HL-60 (cell line): ENCODE data around the gene FGFR2.

ENCODE experiments used
- DNase-seq, 2 experiments: peaks; one replicate each; pipeline ENCODE4 v3.0.0-alpha.2; 2010 to 2020; ENCODE audit warnings: low read depth in 1 of 2, low spot score in 1 of 2
- H3K27ac ChIP-seq: fragments of 250-450 bp; sonication (Bioruptor Pico); replicated peaks from 2 replicates; pipeline ENCODE4 v1.5.1; 2020; ENCODE audit warnings: mild to moderate bottlenecking, moderate library complexity
- H3K27me3 ChIP-seq: fragments of 250-450 bp; sonication (Bioruptor Pico); 2 replicates; pipeline ENCODE4 v1.5.1; 2021; ENCODE audit warnings: mild to moderate bottlenecking, moderate library complexity; ENCODE audit not compliant: insufficient read depth, poor library complexity, severe bottlenecking
- H3K4me3 ChIP-seq: replicated peaks from 2 replicates; pipeline ENCODE4 v1.5.1; 2011; ENCODE audit warnings: mild to moderate bottlenecking, control low read depth, low read length; ENCODE audit not compliant: insufficient read depth
- GABPA ChIP-seq: IDR thresholded peaks from 2 replicates; pipeline ENCODE4 v1.6.1; 2012; ENCODE audit warnings: low read depth
- POLR2AphosphoS5 ChIP-seq: IDR thresholded peaks from 2 replicates; pipeline ENCODE4 v1.6.1; 2012; ENCODE audit warnings: low read depth
- SPI1 ChIP-seq: IDR thresholded peaks from 2 replicates; pipeline ENCODE4 v1.6.1; 2012; ENCODE audit warnings: low read depth, mild to moderate bottlenecking, borderline replicate concordance
- TF ChIP-seq, protein P1 (sequence below): IDR thresholded peaks from 2 replicates; pipeline ENCODE4 v1.6.1; 2012; ENCODE audit warnings: low read depth; ENCODE audit not compliant: insufficient replicate concordance
- TF ChIP-seq, protein P2 (sequence below): IDR thresholded peaks from one replicate; pipeline ENCODE4 v1.5.1; 2011; ENCODE audit warnings: low read length, control low read depth, inconsistent platforms; ENCODE audit not compliant: insufficient read depth

FGFR2 gene

DNA sequence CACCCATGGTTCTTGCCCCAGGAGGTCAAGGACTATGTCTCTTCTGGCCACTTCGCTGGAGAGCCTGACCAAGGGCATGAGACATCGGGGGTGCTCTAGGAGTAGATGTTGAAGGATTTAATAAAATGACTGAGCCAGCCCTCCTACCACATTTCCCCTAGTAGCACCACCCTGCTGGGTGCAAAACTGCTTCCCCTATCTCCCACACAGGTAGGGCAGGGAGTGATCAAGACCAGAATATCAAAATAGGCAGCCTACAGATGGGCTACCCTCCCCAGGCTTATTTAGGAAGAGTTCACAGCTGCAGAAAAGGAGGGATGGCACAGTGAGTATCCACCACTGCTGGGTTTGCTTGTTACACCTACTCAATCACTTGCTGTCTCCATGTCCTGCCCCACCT, 103.9 kb downstream of the FGFR2 start:
- TF ChIP-seq, protein P1, sequence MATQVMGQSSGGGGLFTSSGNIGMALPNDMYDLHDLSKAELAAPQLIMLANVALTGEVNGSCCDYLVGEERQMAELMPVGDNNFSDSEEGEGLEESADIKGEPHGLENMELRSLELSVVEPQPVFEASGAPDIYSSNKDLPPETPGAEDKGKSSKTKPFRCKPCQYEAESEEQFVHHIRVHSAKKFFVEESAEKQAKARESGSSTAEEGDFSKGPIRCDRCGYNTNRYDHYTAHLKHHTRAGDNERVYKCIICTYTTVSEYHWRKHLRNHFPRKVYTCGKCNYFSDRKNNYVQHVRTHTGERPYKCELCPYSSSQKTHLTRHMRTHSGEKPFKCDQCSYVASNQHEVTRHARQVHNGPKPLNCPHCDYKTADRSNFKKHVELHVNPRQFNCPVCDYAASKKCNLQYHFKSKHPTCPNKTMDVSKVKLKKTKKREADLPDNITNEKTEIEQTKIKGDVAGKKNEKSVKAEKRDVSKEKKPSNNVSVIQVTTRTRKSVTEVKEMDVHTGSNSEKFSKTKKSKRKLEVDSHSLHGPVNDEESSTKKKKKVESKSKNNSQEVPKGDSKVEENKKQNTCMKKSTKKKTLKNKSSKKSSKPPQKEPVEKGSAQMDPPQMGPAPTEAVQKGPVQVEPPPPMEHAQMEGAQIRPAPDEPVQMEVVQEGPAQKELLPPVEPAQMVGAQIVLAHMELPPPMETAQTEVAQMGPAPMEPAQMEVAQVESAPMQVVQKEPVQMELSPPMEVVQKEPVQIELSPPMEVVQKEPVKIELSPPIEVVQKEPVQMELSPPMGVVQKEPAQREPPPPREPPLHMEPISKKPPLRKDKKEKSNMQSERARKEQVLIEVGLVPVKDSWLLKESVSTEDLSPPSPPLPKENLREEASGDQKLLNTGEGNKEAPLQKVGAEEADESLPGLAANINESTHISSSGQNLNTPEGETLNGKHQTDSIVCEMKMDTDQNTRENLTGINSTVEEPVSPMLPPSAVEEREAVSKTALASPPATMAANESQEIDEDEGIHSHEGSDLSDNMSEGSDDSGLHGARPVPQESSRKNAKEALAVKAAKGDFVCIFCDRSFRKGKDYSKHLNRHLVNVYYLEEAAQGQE = no peak
- no peaks in the 10 kb centered on the region for H3K27me3 ChIP-seq
- no peak overlapping the region for H3K27ac ChIP-seq
- H3K4me3 ChIP-seq = no peak overlapping the region
- no peak for DNase-seq

DNA sequence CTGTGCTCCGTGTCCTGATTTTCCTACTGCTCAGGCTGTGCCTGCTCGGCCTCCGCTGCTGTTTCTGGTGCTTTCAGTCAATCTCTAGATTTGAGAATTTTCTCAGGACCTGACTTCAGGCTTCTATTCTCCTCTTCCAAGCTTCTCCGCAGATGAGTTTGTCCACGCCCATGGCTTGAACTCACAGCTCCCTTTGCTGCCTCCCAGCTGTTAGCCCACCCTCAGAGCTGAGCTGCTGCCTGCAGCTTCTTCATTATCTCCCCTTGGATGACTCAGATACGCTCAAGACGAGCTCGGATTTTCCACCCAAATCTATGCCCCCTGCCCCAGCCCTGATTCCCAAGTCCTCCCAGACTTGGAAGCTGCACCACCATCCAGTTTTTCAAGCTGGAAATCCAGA, 104.7 kb downstream of the FGFR2 start:
- DNase-seq = no peak
- no peaks in the 10 kb centered on the region for H3K27me3 ChIP-seq
- no peak overlapping the region for H3K4me3 ChIP-seq
- H3K27ac ChIP-seq = no peak overlapping the region
- TF ChIP-seq, protein P1 = no peak
- no peak for TF ChIP-seq GABPA
- no peak for TF ChIP-seq POLR2AphosphoS5
- TF ChIP-seq, protein P2, sequence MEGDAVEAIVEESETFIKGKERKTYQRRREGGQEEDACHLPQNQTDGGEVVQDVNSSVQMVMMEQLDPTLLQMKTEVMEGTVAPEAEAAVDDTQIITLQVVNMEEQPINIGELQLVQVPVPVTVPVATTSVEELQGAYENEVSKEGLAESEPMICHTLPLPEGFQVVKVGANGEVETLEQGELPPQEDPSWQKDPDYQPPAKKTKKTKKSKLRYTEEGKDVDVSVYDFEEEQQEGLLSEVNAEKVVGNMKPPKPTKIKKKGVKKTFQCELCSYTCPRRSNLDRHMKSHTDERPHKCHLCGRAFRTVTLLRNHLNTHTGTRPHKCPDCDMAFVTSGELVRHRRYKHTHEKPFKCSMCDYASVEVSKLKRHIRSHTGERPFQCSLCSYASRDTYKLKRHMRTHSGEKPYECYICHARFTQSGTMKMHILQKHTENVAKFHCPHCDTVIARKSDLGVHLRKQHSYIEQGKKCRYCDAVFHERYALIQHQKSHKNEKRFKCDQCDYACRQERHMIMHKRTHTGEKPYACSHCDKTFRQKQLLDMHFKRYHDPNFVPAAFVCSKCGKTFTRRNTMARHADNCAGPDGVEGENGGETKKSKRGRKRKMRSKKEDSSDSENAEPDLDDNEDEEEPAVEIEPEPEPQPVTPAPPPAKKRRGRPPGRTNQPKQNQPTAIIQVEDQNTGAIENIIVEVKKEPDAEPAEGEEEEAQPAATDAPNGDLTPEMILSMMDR = no peak
- TF ChIP-seq SPI1 = no peak

DNA sequence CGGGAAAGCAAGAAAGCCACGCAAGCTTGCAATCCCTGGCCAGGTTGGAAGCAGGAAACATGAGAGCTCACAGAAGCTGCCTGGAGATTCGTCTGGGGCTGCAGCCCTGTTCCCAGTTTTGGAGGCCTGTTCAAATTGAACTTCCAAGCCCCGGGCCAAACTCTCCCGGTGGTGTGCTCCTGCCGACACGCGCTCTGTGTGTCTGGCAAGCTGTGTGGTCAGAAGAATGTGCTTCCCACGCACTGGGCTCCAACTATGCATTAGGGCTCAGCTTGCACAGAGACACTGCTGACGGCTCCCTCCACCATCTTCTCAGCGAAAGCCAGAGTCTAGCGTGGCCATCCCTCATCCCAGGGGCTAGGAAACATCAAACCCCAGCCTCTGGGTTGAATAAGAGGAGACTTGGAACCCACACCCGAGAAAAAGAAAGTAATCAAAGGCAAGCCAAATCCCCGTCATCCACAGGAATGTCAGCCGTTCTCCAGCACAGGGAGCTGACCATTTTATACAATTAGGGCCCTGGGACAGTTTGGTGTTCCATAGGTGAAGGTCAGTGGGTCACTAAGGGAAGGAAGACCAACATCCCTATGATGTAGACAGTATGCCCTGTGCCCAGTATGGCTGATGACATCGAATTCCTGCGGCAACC, 107.2 kb downstream of the FGFR2 start:
- DNase-seq = no peak
- no peaks in the 10 kb centered on the region for H3K27me3 ChIP-seq
- no peak for TF ChIP-seq POLR2AphosphoS5
- TF ChIP-seq, protein P1 = no peak
- TF ChIP-seq SPI1 = no peak

DNA sequence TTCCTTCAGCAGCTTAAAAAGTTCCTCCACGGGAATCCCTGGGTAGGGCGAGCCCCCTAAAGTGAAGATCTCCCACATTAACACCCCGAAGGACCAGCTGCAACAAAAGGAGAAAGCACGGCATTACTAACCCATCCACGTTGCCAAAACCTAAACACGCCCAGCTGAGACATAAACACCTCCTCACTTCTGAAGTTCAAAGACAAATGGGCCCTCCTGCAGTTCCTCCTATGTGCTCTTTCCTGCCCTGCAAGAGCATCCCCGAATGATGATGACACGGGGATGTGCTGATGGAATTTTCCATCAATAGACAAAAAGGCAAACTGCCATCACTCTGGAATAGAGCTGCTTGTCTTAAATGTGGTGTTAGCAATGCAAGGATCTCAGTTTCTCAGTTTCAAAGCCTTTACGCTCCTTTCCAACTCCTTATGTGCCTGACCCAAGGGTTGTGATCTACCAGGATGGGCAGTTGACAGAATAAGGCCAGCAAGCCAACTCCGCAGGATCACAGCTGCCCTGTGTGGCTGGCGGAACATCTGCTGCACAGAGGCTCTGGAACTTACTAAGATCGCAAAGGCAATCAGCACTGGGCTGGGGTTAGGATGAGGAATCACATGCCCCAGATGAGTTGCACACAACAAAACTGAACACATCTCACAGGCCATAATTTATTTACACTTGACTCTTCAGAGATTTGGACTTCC, 112.7 kb downstream of the FGFR2 start:
- DNase-seq = no peak
- Histone ChIP-seq H3K27ac (no peak overlapping the region), H3K4me3 (no peak overlapping the region), H3K27me3 (peaks cover 23% of the 10 kb centered on the region)
- TF ChIP-seq, protein P1 = no peak
- TF ChIP-seq GABPA (no peak), POLR2AphosphoS5 (no peak), SPI1 (no peak)
- TF ChIP-seq, protein P2 = no peak

More for the DNA sequence above, 107.2 kb downstream of the FGFR2 start:
- H3K27ac ChIP-seq = no peak overlapping the region
- no peak overlapping the region for H3K4me3 ChIP-seq
